ENCODE measurements around the gene CDK19.

DNA sequence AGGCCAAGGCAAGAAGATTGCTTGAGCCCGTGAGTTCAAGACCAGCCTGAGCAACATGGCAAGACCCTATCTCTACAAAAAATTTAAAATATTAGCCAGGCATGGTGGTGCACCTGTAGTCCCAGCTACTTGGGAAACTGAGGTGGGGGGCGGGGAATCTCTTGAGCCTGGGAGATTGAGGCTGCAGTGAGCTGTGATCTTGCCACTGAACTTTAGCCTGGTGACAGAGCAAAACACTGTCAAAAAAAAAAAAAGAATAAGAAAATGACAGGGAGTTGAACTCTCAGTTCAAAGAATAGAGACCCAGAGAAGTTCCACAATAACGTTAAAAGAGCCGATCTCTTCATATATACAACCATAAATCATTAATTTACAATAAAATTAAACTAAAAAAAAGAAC is 34.5 kb upstream of the CDK19 start:
- TF ChIP-seq POLR2A (IDR thresholded peaks at IDR 0.05; ENCODE audit: insufficient read depth in 1 of 2, low read depth in 2 of 2, low read length in 2 of 2): no peak
- no peak for TF ChIP-seq THAP9 (CRISPR knock-in tag; IDR thresholded peaks at IDR 0.05; ENCODE audit: borderline replicate concordance)
- TF ChIP-seq TGIF2 (CRISPR knock-in tag; IDR thresholded peaks at IDR 0.05): no peak

Data from HepG2 (cell line).